ENCODE results near the gene CLTRN. TPM values are rescaled to one million over a fixed set of nuclear protein-coding genes. Genes with fewer than 3 reads are reported as not detected.

The CLTRN gene
- polyA plus RNA-seq, 1 of the 3 experiments (the other 2 are of a cell fraction) = 0.16 TPM

GRCh38 chrX:15674841-15675489 is 10.4 kb upstream of the CLTRN start:
- Histone ChIP-seq H3K4me2 (peak overlapping the region; percentile 93), H3F3A (replicated peaks; ENCODE audit: insufficient read depth) (no peaks in the 10 kb centered on the region), H3K27me3 (ENCODE audit: insufficient read depth) (no peaks in the 10 kb centered on the region), H2AFZ (ENCODE audit: low read depth) (peak overlapping the region; percentile 97), H3K27ac (ENCODE audit: low read depth in 2 of 2, low read length in 1 of 2) (peak overlapping the region; percentile 94 to 99), H3K4me3 (ENCODE audit: low read depth in 2 of 2, low read length in 1 of 2) (peak overlapping the region; percentile 81 to 86), H3K79me2 (ENCODE audit: insufficient read depth) (peaks cover 44% of the 10 kb centered on the region), H3K36me3 (replicated peaks in 1 of 2; ENCODE audit: control insufficient read depth in 1 of 2, insufficient read depth in 2 of 2, low read length in 1 of 2) (peaks cover 4 to 7% of the 10 kb centered on the region in 2 experiments), H3K9ac (peak overlapping the region; percentile 94), H3K4me1 (ENCODE audit: control insufficient read depth in 1 of 2, insufficient read depth in 2 of 2, low read depth in 1 of 2, low read length in 1 of 2) (peaks cover 11 to 15% of the 10 kb centered on the region in 2 experiments; a peak in 3 of 4 replicates), H3K9me3 (no peaks in the 10 kb centered on the region), H4K20me1 (ENCODE audit: insufficient read depth) (peaks cover 15% of the 10 kb centered on the region; the same call in 1 of the 2 replicates), H3K9me2 (no peaks in the 10 kb centered on the region)
- peak; percentile 86 for DNase-seq
- WGBS (ENCODE audit: low lambda C conversion rate) = under 1% methylated on average over 48 of the region's 49 CpGs
- ChIA-PET CTCF (interaction anchor here (1.5 kb wide), 1 partner anchor 13 kb away, joined by 4 read pairs; no protein-coding TSS in a partner anchor), POLR2A (no interaction called here)
- peak; percentile 84 for TF ChIP-seq NRF1 (IDR thresholded peaks at IDR 0.05; ENCODE audit: low read depth, low read length)
- peak; percentile 83 for TF ChIP-seq RFX5 (IDR thresholded peaks at IDR 0.05; ENCODE audit: low read length)
- peak; percentile 11; the same call in 1 of the 2 replicates for TF ChIP-seq POLR2AphosphoS5 (IDR thresholded peaks at IDR 0.05; ENCODE audit: low read depth, low read length)
- TF ChIP-seq USF1 (IDR thresholded peaks at IDR 0.05; ENCODE audit: borderline replicate concordance, low read depth) = peak; percentile 72; the same call in 1 of the 2 replicates
- TF ChIP-seq MXI1 (IDR thresholded peaks at IDR 0.05; ENCODE audit: low read depth, low read length) = peak; percentile 81
- peak; percentile 51 for TF ChIP-seq ELF1 (IDR thresholded peaks at IDR 0.05)
- TF ChIP-seq EP300 (IDR thresholded peaks at IDR 0.05; ENCODE audit: borderline replicate concordance in 1 of 2, low read depth in 1 of 2, low read length in 1 of 2) = no peak
- peak; percentile 32 for TF ChIP-seq MAX (IDR thresholded peaks at IDR 0.05; ENCODE audit: low read depth)
- no peak for TF ChIP-seq ZBTB33 (IDR thresholded peaks at IDR 0.05; ENCODE audit: borderline replicate concordance, low read depth)
- no peak for TF ChIP-seq SMC3 (IDR thresholded peaks at IDR 0.05; ENCODE audit: low read depth, low read length)
- TF ChIP-seq RCOR1 (IDR thresholded peaks at IDR 0.05; ENCODE audit: low read length) = no peak

GRCh38 chrX:15674514-15674840 is 9.9 kb upstream of the CLTRN start:
- H3K36me3 ChIP-seq (replicated peaks in 1 of 2; ENCODE audit: control insufficient read depth in 1 of 2, insufficient read depth in 2 of 2, low read length in 1 of 2) = peaks cover 3 to 4% of the 10 kb centered on the region in 2 experiments
- no peaks in the 10 kb centered on the region for H3K9me3 ChIP-seq
- POLR2A ChIA-PET = no interaction called here
- no peaks in the 10 kb centered on the region for H3F3A ChIP-seq (replicated peaks; ENCODE audit: insufficient read depth)
- no peak for DNase-seq
- peak overlapping the region; percentile 81 to 86 for H3K4me3 ChIP-seq (ENCODE audit: low read depth in 2 of 2, low read length in 1 of 2)
- no peaks in the 10 kb centered on the region for H3K27me3 ChIP-seq (ENCODE audit: insufficient read depth)
- peaks cover 11 to 15% of the 10 kb centered on the region in 2 experiments; a peak in 3 of 4 replicates for H3K4me1 ChIP-seq (ENCODE audit: control insufficient read depth in 1 of 2, insufficient read depth in 2 of 2, low read depth in 1 of 2, low read length in 1 of 2)
- H4K20me1 ChIP-seq (ENCODE audit: insufficient read depth) = peaks cover 14% of the 10 kb centered on the region; the same call in 1 of the 2 replicates
- H3K9ac ChIP-seq = peak overlapping the region; percentile 94
- no peaks in the 10 kb centered on the region for H3K9me2 ChIP-seq
- peaks cover 39% of the 10 kb centered on the region for H3K79me2 ChIP-seq (ENCODE audit: insufficient read depth)
- peak overlapping the region; percentile 93 for H3K4me2 ChIP-seq
- peak overlapping the region; percentile 97 for H2AFZ ChIP-seq (ENCODE audit: low read depth)
- H3K27ac ChIP-seq (ENCODE audit: low read depth in 2 of 2, low read length in 1 of 2) = peak overlapping the region; percentile 67 to 94
- CTCF ChIA-PET = no interaction called here
- WGBS (ENCODE audit: low lambda C conversion rate) = 0% methylated on average over 9 of the region's 13 CpGs
- TF ChIP-seq MAX (IDR thresholded peaks at IDR 0.05; ENCODE audit: low read depth) = peak; percentile 94
- no peak for TF ChIP-seq REST (IDR thresholded peaks at IDR 0.05; ENCODE audit: low read depth, low read length)
- no peak for TF ChIP-seq SIN3A (IDR thresholded peaks at IDR 0.05; ENCODE audit: borderline replicate concordance, low read depth, low read length)
- peak; percentile 11; the same call in 1 of the 2 replicates for TF ChIP-seq POLR2AphosphoS5 (IDR thresholded peaks at IDR 0.05; ENCODE audit: low read depth, low read length)
- no peak for TF ChIP-seq RFX5 (IDR thresholded peaks at IDR 0.05; ENCODE audit: low read length)
- no peak for TF ChIP-seq GATA2 (CRISPR knock-in tag; IDR thresholded peaks at IDR 0.05)
- no peak for TF ChIP-seq IRF3 (IDR thresholded peaks at IDR 0.05; ENCODE audit: low read depth, low read length)
- TF ChIP-seq MXI1 (IDR thresholded peaks at IDR 0.05; ENCODE audit: low read depth, low read length) = peak; percentile 93; the same call in 1 of the 2 replicates
- TF ChIP-seq NFIC (IDR thresholded peaks at IDR 0.05; ENCODE audit: borderline replicate concordance) = no peak
- TF ChIP-seq EP300 (IDR thresholded peaks at IDR 0.05; ENCODE audit: borderline replicate concordance in 1 of 2, low read depth in 1 of 2, low read length in 1 of 2) = no peak
- no peak for TF ChIP-seq TCF12 (IDR thresholded peaks at IDR 0.05)
- no peak for TF ChIP-seq FOXM1 (IDR thresholded peaks at IDR 0.05; ENCODE audit: low read depth)
